Endothelial cell of umbilical vein (primary cell): ENCODE data around the gene MYO7B. TPM values are rescaled to one million over a fixed set of nuclear protein-coding genes. Genes with fewer than 3 reads are reported as not detected.

Experiments used
- BruUV-seq: library from RNA; stranded (reverse); fragments of 400-500 nt; replicated peaks from 2 replicates; lab custom pipeline; 2021; lab: Mats Ljungman, UMichigan
- CTCF ChIA-PET: fragments of 300-600, 350-600 bp; sonication (Branson Sonifier 250); formaldehyde crosslinking; loops from one replicate; lab custom pipeline; 2021; ENCODE audit warnings: antibody characterized with exemption, inconsistent platforms; lab: Charles Lee
- POLR2A ChIA-PET: fragments of 300-600, 350-600 bp; sonication (Branson Sonifier 250); formaldehyde crosslinking; loops from one replicate; lab custom pipeline; 2021; ENCODE audit warnings: antibody characterized with exemption, inconsistent platforms; lab: Charles Lee
- DNase-seq: peaks from one replicate; pipeline ENCODE4 v3.0.0-alpha.2; 2011; ENCODE audit warnings: low read depth, low spot score
- FAIRE-seq: peaks from 2 replicates; lab custom pipeline; 2011; peaks lifted over from hg19 to GRCh38; lab: Jason Lieb, UNC
- H2AFZ ChIP-seq: 2 replicates; pipeline ENCODE4 v1.6.0; 2012; ENCODE audit warnings: low read depth, low read length, control low read depth, inconsistent platforms
- H3K27ac ChIP-seq: 2 replicates; pipeline ENCODE4 v1.5.1; 2011; ENCODE audit warnings: low read depth, mild to moderate bottlenecking, control low read depth, low read length, moderate library complexity; ENCODE audit not compliant: insufficient read depth
- H3K27me3 ChIP-seq, 2 experiments: 2 replicates each; pipeline versions ENCODE4 v1.6.0 to v1.6.1; 2011; ENCODE audit warnings: low read length in 2 of 2, mixed read lengths in 1 of 2; ENCODE audit not compliant: control insufficient read depth in 2 of 2, insufficient read depth in 2 of 2
- H3K36me3 ChIP-seq, 2 experiments: 2 replicates in 1 of 2; 3 replicates in 1 of 2; pipeline ENCODE4 v1.5.1; 2011; ENCODE audit warnings: low read length in 2 of 2, mild to moderate bottlenecking in 1 of 2, moderate library complexity in 1 of 2; ENCODE audit not compliant: control insufficient read depth in 2 of 2, insufficient read depth in 2 of 2; ENCODE audit errors: extremely low read depth in 1 of 2
- H3K4me1 ChIP-seq: 3 replicates; pipeline ENCODE4 v1.5.1; 2011; ENCODE audit warnings: mild to moderate bottlenecking, low read length; ENCODE audit not compliant: control insufficient read depth, insufficient read depth; ENCODE audit errors: extremely low read depth
- H3K4me2 ChIP-seq: 2 replicates; pipeline ENCODE4 v1.6.1; 2011; ENCODE audit warnings: low read length, control low read depth, mixed read lengths; ENCODE audit not compliant: insufficient read depth
- H3K4me3 ChIP-seq, 3 experiments: fragments of 200-600 bp in 1 of 3; sonication (generic), shearing (Covaris generic) in 1 of 3; replicated peaks in 1 of 3; 2 replicates each; pipeline ENCODE4 v1.5.1; 2011 to 2016; ENCODE audit warnings: control low read depth in 3 of 3, low read length in 3 of 3, mild to moderate bottlenecking in 2 of 3, inconsistent platforms in 1 of 3, low read depth in 1 of 3, moderate library complexity in 1 of 3; ENCODE audit not compliant: insufficient read depth in 1 of 3
- H3K79me2 ChIP-seq: 2 replicates; pipeline ENCODE4 v1.6.0; 2012; ENCODE audit warnings: low read length, inconsistent platforms; ENCODE audit not compliant: control insufficient read depth, insufficient read depth
- H3K9ac ChIP-seq: replicated peaks from 2 replicates; pipeline ENCODE3; 2011; ENCODE audit warnings: low read length, control low read depth; ENCODE audit not compliant: insufficient read depth; ENCODE audit errors: extremely low read depth
- H3K9me1 ChIP-seq: replicated peaks from 3 replicates; pipeline ENCODE4 v1.6.0; 2011; ENCODE audit warnings: mild to moderate bottlenecking, low read length; ENCODE audit not compliant: control insufficient read depth, insufficient read depth; ENCODE audit errors: extremely low read depth
- H3K9me3 ChIP-seq: replicated peaks from 2 replicates; pipeline ENCODE4 v1.5.1; 2012; ENCODE audit warnings: low read length, inconsistent platforms; ENCODE audit not compliant: control insufficient read depth, insufficient read depth
- H4K20me1 ChIP-seq: replicated peaks from 2 replicates; pipeline ENCODE3; 2011; ENCODE audit warnings: mild to moderate bottlenecking, low read length; ENCODE audit not compliant: control insufficient read depth, insufficient read depth; ENCODE audit errors: extremely low read depth
- CTCF ChIP-seq, 2 donors: IDR thresholded peaks; 1 replicate in 1 of 2; 2 replicates in 1 of 2; pipeline ENCODE4 v1.5.1; 2011; ENCODE audit warnings: low read length in 2 of 2, mild to moderate bottlenecking in 2 of 2, moderate library complexity in 2 of 2, control low read depth in 1 of 2, inconsistent platforms in 1 of 2, low read depth in 1 of 2; ENCODE audit not compliant: insufficient read depth in 1 of 2; ENCODE audit errors: extremely low read depth in 1 of 2
- EZH2 ChIP-seq: IDR thresholded peaks from 2 replicates; pipeline ENCODE4 v1.6.1; 2012; ENCODE audit warnings: borderline replicate concordance, low read depth, mild to moderate bottlenecking, moderate library complexity, low read length, inconsistent platforms; ENCODE audit not compliant: severe bottlenecking
- FOS ChIP-seq: IDR thresholded peaks from 2 replicates; pipeline ENCODE4 v1.6.1; 2011; ENCODE audit warnings: mild to moderate bottlenecking, low read length, moderate library complexity, borderline replicate concordance; ENCODE audit not compliant: insufficient read depth
- JUN ChIP-seq: IDR thresholded peaks from 2 replicates; pipeline ENCODE4 v1.6.1; 2011; ENCODE audit warnings: borderline replicate concordance, low read depth; ENCODE audit not compliant: insufficient read length, insufficient read depth
- MYC ChIP-seq: IDR thresholded peaks from one replicate; pipeline ENCODE4 v1.6.1; 2011; ENCODE audit warnings: mild to moderate bottlenecking, low read depth, low read length
- POLR2AphosphoS5 ChIP-seq: IDR thresholded peaks from 2 replicates; pipeline ENCODE4 v1.6.1; 2012; ENCODE audit warnings: low read depth, mild to moderate bottlenecking, control low read depth, low read length, moderate library complexity; ENCODE audit not compliant: insufficient read depth
- dilution Hi-C: fragments of 300-500 bp; cut with MboI; formaldehyde crosslinking; loops from one replicate; pipeline ENCODE4 v1.15.0; 2019; ENCODE audit warnings: low sequenced_read_pairs; ENCODE audit not compliant: extremely low pct_ligation_motif_present
- intact Hi-C: fragments of 100-400 bp; cut with micrococcal nuclease; formaldehyde crosslinking; loops from one replicate; pipeline ENCODE4 v1.10.0; 2022
- polyA plus RNA-seq, 4 experiments: library from polyadenylated mRNA; depleted of rRNA in 3 of 4; stranded (reverse) in 3 of 4; unstranded in 1 of 4; fragments of >200 nt; gene quantifications; 2 replicates each; pipeline versions ENCODE4 v1.2.1 to v1.2.3, GENCODE V29; 2011 to 2012; ENCODE audit warnings: missing spikeins in 1 of 4
- total RNA-seq: library from RNA; stranded (reverse); gene quantifications from 2 replicates; pipeline ENCODE4 v1.2.3, GENCODE V29; 2021
- TF ChIP-seq, protein P1 (sequence below): IDR thresholded peaks from 2 replicates; pipeline ENCODE4 v1.6.1; 2011; ENCODE audit not compliant: insufficient read depth, insufficient read length

The MYO7B gene
- total and polyA plus RNA-seq, 2 donors (not counting 3 experiments of a cell fraction or from before 2014, with no cell fraction given), result 0.17 TPM; not detected in 1

- Histone ChIP-seq H2AFZ (no peak overlapping the region), H3K4me2 (no peak overlapping the region), H3K9me1 (no peaks in the 10 kb centered on the region), H3K79me2 (no peaks in the 10 kb centered on the region), H3K4me3 (no peak overlapping the region), H3K9ac (no peak overlapping the region), H3K4me1 (peaks cover 15% of the 10 kb centered on the region), H3K36me3 (no peaks in the 10 kb centered on the region), H3K27me3 (no peaks in the 10 kb centered on the region), H3K9me3 (no peaks in the 10 kb centered on the region), H3K27ac (no peak overlapping the region), H4K20me1 (no peaks in the 10 kb centered on the region)
- CTCF ChIA-PET, result interaction anchor here (2.3 kb wide), 1 partner anchor 78 kb away, joined by 8 read pairs; no protein-coding TSS in a partner anchor
- DNase-seq (no peak), FAIRE-seq (no peak)
- dilution Hi-C loops, result no loop called here
- TF ChIP-seq, protein P1, sequence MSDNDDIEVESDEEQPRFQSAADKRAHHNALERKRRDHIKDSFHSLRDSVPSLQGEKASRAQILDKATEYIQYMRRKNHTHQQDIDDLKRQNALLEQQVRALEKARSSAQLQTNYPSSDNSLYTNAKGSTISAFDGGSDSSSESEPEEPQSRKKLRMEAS, result no peak
- no peak for TF ChIP-seq CTCF (IDR thresholded peaks at IDR 0.05; ENCODE audit: extremely low read depth in 1 of 2, insufficient read depth in 1 of 2, low read depth in 1 of 2, low read length in 2 of 2)
- TF ChIP-seq JUN, result no peak
- no peak for TF ChIP-seq FOS
- TF ChIP-seq MYC, result no peak
- TF ChIP-seq POLR2AphosphoS5, result no peak
- TF ChIP-seq EZH2, result no peak
- no TSS peak for BruUV-seq
- intact Hi-C loops, result no loop called here
- POLR2A ChIA-PET, result no interaction called here
Measured at GRCh38 chr2:127669056-127669455, 133.6 kb downstream of the MYO7B start.
